Keratinocyte (primary cell): ENCODE results near the gene GCNT3. TPM values are rescaled to one million over a fixed set of nuclear protein-coding genes. Genes with fewer than 3 reads are reported as not detected.

Experiments
- DNase-seq: peaks from one replicate; pipeline ENCODE4 v3.0.0-alpha.2; 2011; ENCODE audit warnings: low read depth, missing footprints, low spot score
- FAIRE-seq: peaks from 2 replicates; lab custom pipeline; 2011; peaks lifted over from hg19 to GRCh38; lab: Jason Lieb, UNC
- H2AFZ ChIP-seq: 2 replicates; pipeline ENCODE4 v1.6.0; 2012; ENCODE audit warnings: low read length, control low read depth, inconsistent platforms; ENCODE audit not compliant: control insufficient read depth
- H3K27ac ChIP-seq: 2 replicates; pipeline ENCODE4 v1.5.1; 2011; ENCODE audit warnings: low read length; ENCODE audit not compliant: control insufficient read depth, insufficient read depth
- H3K27me3 ChIP-seq: 3 replicates; pipeline ENCODE4 v1.6.0; 2011; ENCODE audit warnings: low read length; ENCODE audit not compliant: control insufficient read depth, insufficient read depth; ENCODE audit errors: extremely low read depth
- H3K36me3 ChIP-seq, 2 experiments: 2 replicates in 1 of 2; 3 replicates in 1 of 2; pipeline ENCODE4 v1.5.1; 2011; ENCODE audit warnings: low read length in 2 of 2, mild to moderate bottlenecking in 1 of 2; ENCODE audit not compliant: control insufficient read depth in 2 of 2, insufficient read depth in 2 of 2; ENCODE audit errors: extremely low read depth in 1 of 2
- H3K4me1 ChIP-seq: 3 replicates; pipeline ENCODE4 v1.5.1; 2011; ENCODE audit warnings: low read length; ENCODE audit not compliant: control insufficient read depth, insufficient read depth; ENCODE audit errors: extremely low read depth
- H3K4me2 ChIP-seq: 3 replicates; pipeline ENCODE4 v1.6.0; 2011; ENCODE audit warnings: low read depth, low read length; ENCODE audit not compliant: control insufficient read depth, insufficient read depth; ENCODE audit errors: extremely low read depth
- H3K4me3 ChIP-seq, 3 experiments: fragments of 200-600 bp in 1 of 3; sonication (generic) in 1 of 3; 2 replicates in 2 of 3; 3 replicates in 1 of 3; pipeline ENCODE4 v1.5.1; 2011 to 2016; ENCODE audit warnings: low read length in 3 of 3, mild to moderate bottlenecking in 3 of 3, control low read depth in 2 of 3, inconsistent platforms in 1 of 3, low read depth in 1 of 3, mixed read lengths in 1 of 3, mixed run types in 1 of 3, moderate library complexity in 1 of 3; ENCODE audit not compliant: control insufficient read depth in 2 of 3, insufficient read depth in 2 of 3; ENCODE audit errors: extremely low read depth in 1 of 3
- H3K79me2 ChIP-seq: 2 replicates; pipeline ENCODE4 v1.6.0; 2012; ENCODE audit warnings: low read length; ENCODE audit not compliant: control insufficient read depth, insufficient read depth
- H3K9ac ChIP-seq: 3 replicates; pipeline ENCODE4 v1.6.0; 2011; ENCODE audit warnings: low read length; ENCODE audit not compliant: control insufficient read depth, insufficient read depth; ENCODE audit errors: extremely low read depth
- H3K9me1 ChIP-seq: 3 replicates; pipeline ENCODE4 v1.6.0; 2011; ENCODE audit warnings: low read length; ENCODE audit not compliant: control insufficient read depth, insufficient read depth; ENCODE audit errors: extremely low read depth
- H3K9me3 ChIP-seq: 2 replicates; pipeline ENCODE4 v1.5.1; 2012; ENCODE audit warnings: low read depth, low read length; ENCODE audit not compliant: control insufficient read depth
- H4K20me1 ChIP-seq: 3 replicates; pipeline ENCODE4 v1.6.0; 2011; ENCODE audit warnings: low read length; ENCODE audit not compliant: control insufficient read depth, insufficient read depth; ENCODE audit errors: extremely low read depth
- EZH2 ChIP-seq: IDR thresholded peaks from one replicate; pipeline ENCODE4 v1.6.1; 2012; ENCODE audit warnings: inconsistent platforms, mild to moderate bottlenecking, low read length, moderate library complexity
- dilution Hi-C: fragments of 300-500 bp; cut with MboI; formaldehyde crosslinking; loops from one replicate; pipeline ENCODE4 v1.7.0; 2020; ENCODE audit warnings: low sequenced_read_pairs; ENCODE audit not compliant: extremely low pct_ligation_motif_present
- polyA plus RNA-seq, 5 experiments: library from polyadenylated mRNA; depleted of rRNA in 3 of 5; stranded (reverse) in 3 of 5; stranded (forward) in 1 of 5; unstranded in 1 of 5; fragments of >200 nt; gene quantifications; 1 replicate in 1 of 5; 2 replicates in 3 of 5; 3 replicates in 1 of 5; pipeline versions ENCODE4 v1.2.1 to v1.2.3, GENCODE V29; 2011 to 2012; ENCODE audit warnings: missing spikeins in 2 of 5, low read depth in 1 of 5, low replicate concordance in 1 of 5
- TF ChIP-seq, protein P1 (sequence below), 3 experiments: IDR thresholded peaks in 1 of 3; conservative IDR thresholded peaks in 1 of 3; optimal IDR thresholded peaks in 1 of 3; 2 replicates in 2 of 3; 3 replicates in 1 of 3; pipeline versions ENCODE3 to v1.5.1; 2011; ENCODE audit warnings: low read length in 3 of 3, mild to moderate bottlenecking in 3 of 3, moderate library complexity in 2 of 3, control low read depth in 1 of 3, inconsistent platforms in 1 of 3; ENCODE audit not compliant: insufficient read depth in 2 of 3; ENCODE audit errors: extremely low read depth in 1 of 3

The GCNT3 gene
- polyA plus RNA-seq, 1 donor (not counting 4 experiments of a cell fraction or from before 2014, with no cell fraction given) = 0.26 TPM

DNA sequence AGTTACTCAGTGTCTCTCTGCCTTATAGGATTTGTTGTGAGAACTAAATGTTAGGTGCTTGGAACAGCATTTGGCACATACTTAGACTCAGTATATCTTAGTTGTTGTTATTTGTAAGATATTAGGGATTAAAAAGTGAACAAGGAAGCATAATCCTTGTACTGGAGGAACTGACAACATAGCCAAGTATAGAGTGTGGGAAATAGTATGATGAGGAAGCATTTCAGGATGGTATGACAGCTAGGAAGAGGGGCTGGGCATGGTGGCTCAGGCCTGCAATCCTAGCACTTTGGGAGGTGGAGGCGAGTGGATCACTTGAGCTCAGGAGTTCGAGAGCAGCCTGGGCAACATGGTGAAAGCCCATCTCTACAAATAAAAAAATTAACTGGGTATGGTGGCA is 16.6 kb upstream of the GCNT3 start:
- H3K9me3 ChIP-seq = no peaks in the 10 kb centered on the region
- peaks cover 15% of the 10 kb centered on the region for H3K4me1 ChIP-seq
- H3K4me3 ChIP-seq = no peak overlapping the region
- no peaks in the 10 kb centered on the region for H3K36me3 ChIP-seq
- H3K27me3 ChIP-seq = no peaks in the 10 kb centered on the region
- no peak overlapping the region for H3K4me2 ChIP-seq
- no peak for TF ChIP-seq EZH2
- TF ChIP-seq, protein P1, sequence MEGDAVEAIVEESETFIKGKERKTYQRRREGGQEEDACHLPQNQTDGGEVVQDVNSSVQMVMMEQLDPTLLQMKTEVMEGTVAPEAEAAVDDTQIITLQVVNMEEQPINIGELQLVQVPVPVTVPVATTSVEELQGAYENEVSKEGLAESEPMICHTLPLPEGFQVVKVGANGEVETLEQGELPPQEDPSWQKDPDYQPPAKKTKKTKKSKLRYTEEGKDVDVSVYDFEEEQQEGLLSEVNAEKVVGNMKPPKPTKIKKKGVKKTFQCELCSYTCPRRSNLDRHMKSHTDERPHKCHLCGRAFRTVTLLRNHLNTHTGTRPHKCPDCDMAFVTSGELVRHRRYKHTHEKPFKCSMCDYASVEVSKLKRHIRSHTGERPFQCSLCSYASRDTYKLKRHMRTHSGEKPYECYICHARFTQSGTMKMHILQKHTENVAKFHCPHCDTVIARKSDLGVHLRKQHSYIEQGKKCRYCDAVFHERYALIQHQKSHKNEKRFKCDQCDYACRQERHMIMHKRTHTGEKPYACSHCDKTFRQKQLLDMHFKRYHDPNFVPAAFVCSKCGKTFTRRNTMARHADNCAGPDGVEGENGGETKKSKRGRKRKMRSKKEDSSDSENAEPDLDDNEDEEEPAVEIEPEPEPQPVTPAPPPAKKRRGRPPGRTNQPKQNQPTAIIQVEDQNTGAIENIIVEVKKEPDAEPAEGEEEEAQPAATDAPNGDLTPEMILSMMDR (optimal IDR thresholded peaks at IDR 0.05 in 1 of 3, IDR thresholded peaks at IDR 0.05 in 1 of 3, conservative IDR thresholded peaks at IDR 0.05 in 1 of 3; ENCODE audit: extremely low read depth in 1 of 3, insufficient read depth in 2 of 3, low read length in 3 of 3) = no peak
- H4K20me1 ChIP-seq = no peaks in the 10 kb centered on the region
- FAIRE-seq (no peak), DNase-seq (no peak)
- no peak overlapping the region for H3K27ac ChIP-seq
- dilution Hi-C loops = no loop called here
- H2AFZ ChIP-seq = peak overlapping the region; percentile 28
- no peaks in the 10 kb centered on the region for H3K79me2 ChIP-seq
- no peaks in the 10 kb centered on the region for H3K9me1 ChIP-seq
- H3K9ac ChIP-seq = no peak overlapping the region

- H3K9ac ChIP-seq = no peak overlapping the region
Observed at GRCh38 chr15:59595434-59595915, 16.1 kb upstream of the GCNT3 start.

More at GRCh38 chr15:59595434-59595915, 16.1 kb upstream of the GCNT3 start:
- Histone ChIP-seq H3K27ac (no peak overlapping the region), H3K79me2 (no peaks in the 10 kb centered on the region), H3K4me3 (no peak overlapping the region), H3K4me2 (no peak overlapping the region), H3K36me3 (no peaks in the 10 kb centered on the region), H3K9me3 (no peaks in the 10 kb centered on the region), H2AFZ (no peak overlapping the region), H4K20me1 (no peaks in the 10 kb centered on the region), H3K4me1 (peaks cover 15% of the 10 kb centered on the region), H3K9me1 (no peaks in the 10 kb centered on the region), H3K27me3 (no peaks in the 10 kb centered on the region)
- dilution Hi-C loops = no loop called here
- TF ChIP-seq EZH2 = no peak
- TF ChIP-seq, protein P1 (optimal IDR thresholded peaks at IDR 0.05 in 1 of 3, IDR thresholded peaks at IDR 0.05 in 1 of 3, conservative IDR thresholded peaks at IDR 0.05 in 1 of 3; ENCODE audit: extremely low read depth in 1 of 3, insufficient read depth in 2 of 3, low read length in 3 of 3) = no peak
- DNase-seq (no peak), FAIRE-seq (no peak)
